ENCODE data around the gene COL4A5.

DNA sequence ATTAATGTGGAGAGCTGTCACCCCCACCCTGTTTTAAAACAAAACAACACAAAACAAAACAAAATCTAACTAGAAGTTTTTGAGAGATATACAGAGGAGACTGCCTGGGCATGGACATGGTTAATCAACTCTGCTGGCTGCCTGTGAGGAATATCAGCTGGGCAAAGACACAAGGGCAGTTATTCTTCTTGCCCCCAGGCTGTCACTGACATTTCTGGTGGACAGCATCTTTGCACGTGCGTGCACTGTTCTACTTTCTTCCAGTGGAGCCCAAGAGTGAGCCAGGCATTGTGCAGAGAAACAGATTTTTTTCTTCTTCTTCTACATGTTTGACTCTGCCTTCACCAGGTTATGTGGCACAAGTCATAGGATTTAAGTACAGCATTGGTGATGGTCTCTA is 282.9 kb downstream of the COL4A5 start:
- TF ChIP-seq, protein P1, sequence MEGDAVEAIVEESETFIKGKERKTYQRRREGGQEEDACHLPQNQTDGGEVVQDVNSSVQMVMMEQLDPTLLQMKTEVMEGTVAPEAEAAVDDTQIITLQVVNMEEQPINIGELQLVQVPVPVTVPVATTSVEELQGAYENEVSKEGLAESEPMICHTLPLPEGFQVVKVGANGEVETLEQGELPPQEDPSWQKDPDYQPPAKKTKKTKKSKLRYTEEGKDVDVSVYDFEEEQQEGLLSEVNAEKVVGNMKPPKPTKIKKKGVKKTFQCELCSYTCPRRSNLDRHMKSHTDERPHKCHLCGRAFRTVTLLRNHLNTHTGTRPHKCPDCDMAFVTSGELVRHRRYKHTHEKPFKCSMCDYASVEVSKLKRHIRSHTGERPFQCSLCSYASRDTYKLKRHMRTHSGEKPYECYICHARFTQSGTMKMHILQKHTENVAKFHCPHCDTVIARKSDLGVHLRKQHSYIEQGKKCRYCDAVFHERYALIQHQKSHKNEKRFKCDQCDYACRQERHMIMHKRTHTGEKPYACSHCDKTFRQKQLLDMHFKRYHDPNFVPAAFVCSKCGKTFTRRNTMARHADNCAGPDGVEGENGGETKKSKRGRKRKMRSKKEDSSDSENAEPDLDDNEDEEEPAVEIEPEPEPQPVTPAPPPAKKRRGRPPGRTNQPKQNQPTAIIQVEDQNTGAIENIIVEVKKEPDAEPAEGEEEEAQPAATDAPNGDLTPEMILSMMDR (IDR thresholded peaks at IDR 0.05; ENCODE audit: low read depth, low read length, missing input control) = no peak
- TF ChIP-seq, protein P2, sequence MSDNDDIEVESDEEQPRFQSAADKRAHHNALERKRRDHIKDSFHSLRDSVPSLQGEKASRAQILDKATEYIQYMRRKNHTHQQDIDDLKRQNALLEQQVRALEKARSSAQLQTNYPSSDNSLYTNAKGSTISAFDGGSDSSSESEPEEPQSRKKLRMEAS (IDR thresholded peaks at IDR 0.05) = no peak
- TF ChIP-seq, protein P3, sequence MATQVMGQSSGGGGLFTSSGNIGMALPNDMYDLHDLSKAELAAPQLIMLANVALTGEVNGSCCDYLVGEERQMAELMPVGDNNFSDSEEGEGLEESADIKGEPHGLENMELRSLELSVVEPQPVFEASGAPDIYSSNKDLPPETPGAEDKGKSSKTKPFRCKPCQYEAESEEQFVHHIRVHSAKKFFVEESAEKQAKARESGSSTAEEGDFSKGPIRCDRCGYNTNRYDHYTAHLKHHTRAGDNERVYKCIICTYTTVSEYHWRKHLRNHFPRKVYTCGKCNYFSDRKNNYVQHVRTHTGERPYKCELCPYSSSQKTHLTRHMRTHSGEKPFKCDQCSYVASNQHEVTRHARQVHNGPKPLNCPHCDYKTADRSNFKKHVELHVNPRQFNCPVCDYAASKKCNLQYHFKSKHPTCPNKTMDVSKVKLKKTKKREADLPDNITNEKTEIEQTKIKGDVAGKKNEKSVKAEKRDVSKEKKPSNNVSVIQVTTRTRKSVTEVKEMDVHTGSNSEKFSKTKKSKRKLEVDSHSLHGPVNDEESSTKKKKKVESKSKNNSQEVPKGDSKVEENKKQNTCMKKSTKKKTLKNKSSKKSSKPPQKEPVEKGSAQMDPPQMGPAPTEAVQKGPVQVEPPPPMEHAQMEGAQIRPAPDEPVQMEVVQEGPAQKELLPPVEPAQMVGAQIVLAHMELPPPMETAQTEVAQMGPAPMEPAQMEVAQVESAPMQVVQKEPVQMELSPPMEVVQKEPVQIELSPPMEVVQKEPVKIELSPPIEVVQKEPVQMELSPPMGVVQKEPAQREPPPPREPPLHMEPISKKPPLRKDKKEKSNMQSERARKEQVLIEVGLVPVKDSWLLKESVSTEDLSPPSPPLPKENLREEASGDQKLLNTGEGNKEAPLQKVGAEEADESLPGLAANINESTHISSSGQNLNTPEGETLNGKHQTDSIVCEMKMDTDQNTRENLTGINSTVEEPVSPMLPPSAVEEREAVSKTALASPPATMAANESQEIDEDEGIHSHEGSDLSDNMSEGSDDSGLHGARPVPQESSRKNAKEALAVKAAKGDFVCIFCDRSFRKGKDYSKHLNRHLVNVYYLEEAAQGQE (IDR thresholded peaks at IDR 0.05) = no peak
- TF ChIP-seq SP1 (IDR thresholded peaks at IDR 0.05) = no peak
- TF ChIP-seq RAD21 (IDR thresholded peaks at IDR 0.05) = no peak
- TF ChIP-seq GABPA (IDR thresholded peaks at IDR 0.05 in 1 of 2, conservative IDR thresholded peaks at IDR 0.05 in 1 of 2) = no peak
- TF ChIP-seq, protein P4, sequence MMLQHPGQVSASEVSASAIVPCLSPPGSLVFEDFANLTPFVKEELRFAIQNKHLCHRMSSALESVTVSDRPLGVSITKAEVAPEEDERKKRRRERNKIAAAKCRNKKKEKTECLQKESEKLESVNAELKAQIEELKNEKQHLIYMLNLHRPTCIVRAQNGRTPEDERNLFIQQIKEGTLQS (IDR thresholded peaks at IDR 0.05) = no peak
- no peak for TF ChIP-seq HNF4G (IDR thresholded peaks at IDR 0.05)
